ENCODE results near the gene TBCE. TPM values are rescaled to one million over a fixed set of nuclear protein-coding genes. Genes with fewer than 3 reads are reported as not detected.

Gene TBCE
- total and polyA plus RNA-seq, 2 experiments from 2014 or later: 23.3 to 35.3 TPM

DNA sequence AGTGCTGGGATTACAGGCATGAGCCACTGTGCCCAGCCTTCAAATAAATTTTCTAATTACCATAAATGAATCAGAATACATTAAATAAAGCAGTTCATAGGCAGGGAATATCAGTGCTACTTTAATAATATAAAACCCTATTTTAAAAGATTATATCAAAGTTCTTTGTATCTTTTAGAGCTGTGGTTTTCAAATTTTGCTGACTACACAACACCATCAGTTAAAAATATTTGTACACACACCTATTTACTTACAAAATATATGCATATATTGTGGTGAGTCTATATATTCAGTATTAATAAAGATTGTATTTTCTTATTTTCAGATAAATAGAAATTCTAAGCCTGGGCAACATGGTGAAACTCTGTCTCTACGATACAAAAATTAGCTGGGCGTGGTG, 118.3 kb downstream of the TBCE start:
- Histone ChIP-seq H3K4me1 (ENCODE audit: insufficient read depth) (no peaks in the 10 kb centered on the region), H3K27me3 (replicated peaks; ENCODE audit: insufficient read depth) (no peaks in the 10 kb centered on the region), H3K9ac (no peak overlapping the region), H4K20me1 (ENCODE audit: insufficient read depth) (no peaks in the 10 kb centered on the region), H3F3A (ENCODE audit: insufficient read depth) (no peaks in the 10 kb centered on the region), H3K4me3 (no peak overlapping the region), H3K4me2 (ENCODE audit: unreplicated experiment) (no peak overlapping the region), H2AFZ (no peak overlapping the region), H3K27ac (no peak overlapping the region), H3K79me2 (ENCODE audit: insufficient read depth) (no peaks in the 10 kb centered on the region), H3K36me3 (ENCODE audit: low read depth) (peaks cover 15% of the 10 kb centered on the region), H3K9me3 (ENCODE audit: low read depth) (no peaks in the 10 kb centered on the region), H3K9me2 (ENCODE audit: insufficient read depth) (no peaks in the 10 kb centered on the region)
- WGBS, 2 experiments (ENCODE audit: low coverage in 1 of 2, low lambda C conversion rate in 2 of 2, missing lambda C conversion rate in 2 of 2): 95 to 100% methylated on average over 2 of the region's 2 CpGs
- TF ChIP-seq EZH2 (IDR thresholded peaks at IDR 0.05; ENCODE audit: insufficient read depth, poor library complexity, severe bottlenecking) (no peak), EZH2phosphoT487 (IDR thresholded peaks at IDR 0.05; ENCODE audit: insufficient read depth, low read depth) (no peak)
- in situ Hi-C loops (cut with MboI): no loop called here
- no peak for DNase-seq

DNA sequence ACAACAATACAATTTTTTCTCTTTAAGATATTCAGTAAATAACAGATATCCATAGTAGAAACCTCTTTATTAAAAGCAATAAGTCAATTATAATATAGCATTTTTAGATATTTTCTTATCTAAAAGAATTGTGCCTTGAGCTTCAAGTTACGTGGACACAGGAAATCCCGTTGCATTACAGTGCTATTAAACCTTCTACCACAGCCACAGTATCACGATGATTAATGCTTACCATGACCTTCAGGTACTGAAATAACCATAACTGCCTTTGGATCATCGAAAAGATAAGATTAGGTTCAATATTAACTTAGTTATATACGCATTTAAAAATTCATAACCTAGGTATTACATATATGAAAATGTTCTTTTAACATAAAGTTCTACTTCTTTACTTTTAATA, 119.1 kb downstream of the TBCE start:
- no peak overlapping the region for H3K9ac ChIP-seq
- no peak for DNase-seq
- no peaks in the 10 kb centered on the region for H4K20me1 ChIP-seq (ENCODE audit: insufficient read depth)
- no peaks in the 10 kb centered on the region for H3K27me3 ChIP-seq (replicated peaks; ENCODE audit: insufficient read depth)
- WGBS, 2 experiments (ENCODE audit: low coverage in 1 of 2, low lambda C conversion rate in 2 of 2, missing lambda C conversion rate in 2 of 2): 68 to 71% methylated on average over 5 of the region's 5 CpGs
- H2AFZ ChIP-seq: no peak overlapping the region
- H3K9me2 ChIP-seq (ENCODE audit: insufficient read depth): no peaks in the 10 kb centered on the region
- no peaks in the 10 kb centered on the region for H3K9me3 ChIP-seq (ENCODE audit: low read depth)
- no peak overlapping the region for H3K27ac ChIP-seq
- TF ChIP-seq EZH2phosphoT487 (IDR thresholded peaks at IDR 0.05; ENCODE audit: insufficient read depth, low read depth) (no peak), EZH2 (IDR thresholded peaks at IDR 0.05; ENCODE audit: insufficient read depth, poor library complexity, severe bottlenecking) (no peak)
- H3K36me3 ChIP-seq (ENCODE audit: low read depth): peaks cover 15% of the 10 kb centered on the region
- H3K4me3 ChIP-seq: no peak overlapping the region
- no peaks in the 10 kb centered on the region for H3K4me1 ChIP-seq (ENCODE audit: insufficient read depth)
- in situ Hi-C loops (cut with MboI): no loop called here
- no peaks in the 10 kb centered on the region for H3F3A ChIP-seq (ENCODE audit: insufficient read depth)
- no peak overlapping the region for H3K4me2 ChIP-seq (ENCODE audit: unreplicated experiment)
- no peaks in the 10 kb centered on the region for H3K79me2 ChIP-seq (ENCODE audit: insufficient read depth)

DNA sequence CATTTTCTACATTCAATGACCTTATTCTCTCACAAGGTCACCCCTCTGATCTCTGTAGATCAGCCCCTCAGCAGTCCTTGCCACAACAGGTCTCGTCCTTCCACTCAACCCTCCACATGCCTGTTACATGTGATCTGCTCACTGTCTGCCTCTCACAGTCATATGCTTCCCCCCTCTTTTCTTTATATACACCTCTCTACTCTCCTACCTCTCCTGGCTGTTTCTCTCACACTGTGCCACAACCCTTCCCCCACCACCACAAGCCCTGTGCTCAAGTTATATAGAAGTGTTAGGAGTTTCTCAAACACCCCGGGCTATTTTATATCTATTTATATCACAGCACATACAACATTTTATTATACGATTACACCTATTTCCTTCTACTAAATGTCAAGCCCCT, 124.4 kb downstream of the TBCE start:
- Histone ChIP-seq H3K27ac (no peak overlapping the region), H3K27me3 (replicated peaks; ENCODE audit: insufficient read depth) (no peaks in the 10 kb centered on the region), H3K36me3 (ENCODE audit: low read depth) (peaks cover 19% of the 10 kb centered on the region), H2AFZ (no peak overlapping the region), H3F3A (ENCODE audit: insufficient read depth) (no peaks in the 10 kb centered on the region), H3K4me1 (ENCODE audit: insufficient read depth) (no peaks in the 10 kb centered on the region), H4K20me1 (ENCODE audit: insufficient read depth) (no peaks in the 10 kb centered on the region), H3K9ac (no peak overlapping the region), H3K79me2 (ENCODE audit: insufficient read depth) (peaks cover 17% of the 10 kb centered on the region), H3K4me2 (ENCODE audit: unreplicated experiment) (no peak overlapping the region), H3K9me2 (ENCODE audit: insufficient read depth) (no peaks in the 10 kb centered on the region), H3K4me3 (no peak overlapping the region), H3K9me3 (ENCODE audit: low read depth) (no peaks in the 10 kb centered on the region)
- no peak for TF ChIP-seq EZH2phosphoT487 (IDR thresholded peaks at IDR 0.05; ENCODE audit: insufficient read depth, low read depth)
- TF ChIP-seq EZH2 (IDR thresholded peaks at IDR 0.05; ENCODE audit: insufficient read depth, poor library complexity, severe bottlenecking): no peak
- in situ Hi-C loops (cut with MboI): no loop called here
- WGBS, 2 experiments (ENCODE audit: low coverage in 1 of 2, low lambda C conversion rate in 2 of 2, missing lambda C conversion rate in 2 of 2): 91 to 94% methylated on average over 3 of the region's 3 CpGs
- DNase-seq: no peak

DNA sequence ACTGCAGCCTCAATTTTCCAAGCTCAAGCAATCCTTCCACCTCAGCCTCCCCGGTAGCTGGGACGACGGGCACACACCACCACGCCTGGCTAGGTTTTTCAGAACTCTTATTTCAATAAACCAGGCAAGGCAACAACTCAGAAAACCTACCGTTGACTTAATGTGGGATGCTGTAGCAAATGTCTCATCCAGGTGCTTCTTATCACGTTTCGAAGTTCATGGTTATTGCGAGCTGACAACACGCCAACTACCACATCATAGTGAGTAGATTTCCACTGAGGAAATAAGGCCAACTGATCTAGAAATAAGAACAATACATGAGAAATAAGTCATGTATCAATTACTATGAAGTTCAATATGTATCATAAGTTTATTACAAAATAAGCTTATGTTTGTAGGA, 127.3 kb downstream of the TBCE start:
- Histone ChIP-seq H3K9me2 (ENCODE audit: insufficient read depth) (no peaks in the 10 kb centered on the region), H3K36me3 (ENCODE audit: low read depth) (peaks cover 19% of the 10 kb centered on the region), H3K9me3 (ENCODE audit: low read depth) (no peaks in the 10 kb centered on the region), H3K4me3 (no peak overlapping the region), H3K27me3 (replicated peaks; ENCODE audit: insufficient read depth) (no peaks in the 10 kb centered on the region), H3F3A (ENCODE audit: insufficient read depth) (no peaks in the 10 kb centered on the region), H3K9ac (no peak overlapping the region), H3K4me2 (ENCODE audit: unreplicated experiment) (no peak overlapping the region), H2AFZ (no peak overlapping the region), H4K20me1 (ENCODE audit: insufficient read depth) (no peaks in the 10 kb centered on the region), H3K79me2 (ENCODE audit: insufficient read depth) (peaks cover 46% of the 10 kb centered on the region), H3K27ac (no peak overlapping the region), H3K4me1 (ENCODE audit: insufficient read depth) (no peaks in the 10 kb centered on the region)
- no peak for DNase-seq
- WGBS, 2 experiments (ENCODE audit: low coverage in 1 of 2, low lambda C conversion rate in 2 of 2, missing lambda C conversion rate in 2 of 2): 96 to 98% methylated on average over 9 of the region's 9 CpGs
- TF ChIP-seq EZH2phosphoT487 (IDR thresholded peaks at IDR 0.05; ENCODE audit: insufficient read depth, low read depth) (no peak), EZH2 (IDR thresholded peaks at IDR 0.05; ENCODE audit: insufficient read depth, poor library complexity, severe bottlenecking) (no peak)
- in situ Hi-C loops (cut with MboI): no loop called here

DNA sequence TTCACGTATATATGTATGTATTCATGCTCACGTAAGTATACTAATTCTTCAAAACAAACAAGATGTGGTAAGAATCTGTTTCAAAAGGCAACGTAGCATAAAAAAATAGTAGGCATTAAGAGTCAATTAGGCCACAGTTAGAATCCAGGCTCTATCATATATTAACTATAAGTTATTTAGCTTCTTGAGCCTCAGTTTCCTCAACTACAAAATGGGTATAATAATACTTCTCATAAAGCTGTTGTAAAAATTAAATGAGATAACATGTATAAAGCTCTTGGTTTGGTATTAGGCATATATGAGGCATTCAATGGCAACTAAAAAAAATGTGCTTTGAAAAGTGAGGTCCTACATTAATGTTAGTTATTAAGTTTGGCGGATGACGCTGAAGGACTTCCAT, 127.8 kb downstream of the TBCE start:
- DNase-seq: no peak
- H3F3A ChIP-seq (ENCODE audit: insufficient read depth): no peaks in the 10 kb centered on the region

More for the DNA sequence above, 127.8 kb downstream of the TBCE start:
- Histone ChIP-seq H4K20me1 (ENCODE audit: insufficient read depth) (no peaks in the 10 kb centered on the region), H2AFZ (no peak overlapping the region), H3K4me2 (ENCODE audit: unreplicated experiment) (no peak overlapping the region), H3K4me1 (ENCODE audit: insufficient read depth) (no peaks in the 10 kb centered on the region), H3K9ac (no peak overlapping the region), H3K9me2 (ENCODE audit: insufficient read depth) (no peaks in the 10 kb centered on the region), H3K9me3 (ENCODE audit: low read depth) (no peaks in the 10 kb centered on the region), H3K27ac (no peak overlapping the region), H3K27me3 (replicated peaks; ENCODE audit: insufficient read depth) (no peaks in the 10 kb centered on the region), H3K4me3 (no peak overlapping the region), H3K36me3 (ENCODE audit: low read depth) (peaks cover 19% of the 10 kb centered on the region), H3K79me2 (ENCODE audit: insufficient read depth) (peaks cover 51% of the 10 kb centered on the region)
- in situ Hi-C loops (cut with MboI): no loop called here
- WGBS, 2 experiments (ENCODE audit: low coverage in 1 of 2, low lambda C conversion rate in 2 of 2, missing lambda C conversion rate in 2 of 2): 97 to 99% methylated on average over 5 of the region's 5 CpGs
- TF ChIP-seq EZH2phosphoT487 (IDR thresholded peaks at IDR 0.05; ENCODE audit: insufficient read depth, low read depth) (no peak), EZH2 (IDR thresholded peaks at IDR 0.05; ENCODE audit: insufficient read depth, poor library complexity, severe bottlenecking) (no peak)
